Astrocyte (in vitro differentiated cells and primary cell): ENCODE data around the gene AIFM3. TPM values are rescaled to one million over a fixed set of nuclear protein-coding genes. Genes with fewer than 3 reads are reported as not detected.

Source experiments
- DNase-seq: peaks from one replicate; pipeline ENCODE4 v3.0.0-alpha.2; 2010; ENCODE audit warnings: low read depth
- FAIRE-seq: peaks from 2 replicates; lab custom pipeline; 2011; peaks lifted over from hg19 to GRCh38; lab: Jason Lieb, UNC
- H2AFZ ChIP-seq: 2 replicates; pipeline ENCODE4 v1.6.0; 2012; ENCODE audit warnings: low read depth, low read length, inconsistent platforms
- H3K27ac ChIP-seq: 2 replicates; pipeline ENCODE4 v1.5.1; 2011; ENCODE audit warnings: low read depth, low read length, inconsistent platforms
- H3K27me3 ChIP-seq: 2 replicates; pipeline ENCODE4 v1.6.0; 2011; ENCODE audit warnings: low read length, inconsistent platforms; ENCODE audit not compliant: insufficient read depth
- H3K36me3 ChIP-seq: 2 replicates; pipeline ENCODE4 v1.5.1; 2011; ENCODE audit warnings: low read length, inconsistent platforms; ENCODE audit not compliant: insufficient read depth
- H3K4me1 ChIP-seq: 2 replicates; pipeline ENCODE4 v1.5.1; 2011; ENCODE audit warnings: low read length, inconsistent platforms; ENCODE audit not compliant: insufficient read depth
- H3K4me2 ChIP-seq: 2 replicates; pipeline ENCODE4 v1.6.0; 2012; ENCODE audit warnings: low read length, inconsistent platforms
- H3K4me3 ChIP-seq: 2 replicates; pipeline ENCODE4 v1.5.1; 2011; ENCODE audit warnings: low read depth, mild to moderate bottlenecking, low read length, inconsistent platforms; ENCODE audit not compliant: insufficient read depth
- H3K79me2 ChIP-seq: 2 replicates; pipeline ENCODE4 v1.6.0; 2012; ENCODE audit warnings: mild to moderate bottlenecking, low read length, inconsistent platforms; ENCODE audit not compliant: insufficient read depth
- H3K9ac ChIP-seq: 2 replicates; pipeline ENCODE4 v1.6.0; 2012; ENCODE audit warnings: mild to moderate bottlenecking, low read length, inconsistent platforms
- H3K9me3 ChIP-seq: 2 replicates; pipeline ENCODE4 v1.5.1; 2012; ENCODE audit warnings: low read depth, mild to moderate bottlenecking, low read length, inconsistent platforms; ENCODE audit not compliant: insufficient read depth
- H4K20me1 ChIP-seq: 2 replicates; pipeline ENCODE4 v1.6.0; 2012; ENCODE audit warnings: low read length, inconsistent platforms; ENCODE audit not compliant: insufficient read depth
- H3K27ac Mint-ChIP-seq: one replicate; pipeline ENCODE4 v1.8.0; 2021; ENCODE audit warnings: mild to moderate bottlenecking, mixed read lengths; ENCODE audit not compliant: unreplicated experiment
- H3K27me3 Mint-ChIP-seq: one replicate; pipeline ENCODE4 v1.8.0; 2021; ENCODE audit warnings: low read depth, mixed read lengths; ENCODE audit not compliant: unreplicated experiment
- H3K36me3 Mint-ChIP-seq: one replicate; pipeline ENCODE4 v1.8.0; 2021; ENCODE audit warnings: low read depth, mixed read lengths; ENCODE audit not compliant: unreplicated experiment
- H3K4me1 Mint-ChIP-seq: one replicate; pipeline ENCODE4 v1.8.0; 2021; ENCODE audit warnings: low read depth, mixed read lengths; ENCODE audit not compliant: unreplicated experiment
- H3K4me3 Mint-ChIP-seq: one replicate; pipeline ENCODE4 v1.8.0; 2021; ENCODE audit warnings: mild to moderate bottlenecking, moderate library complexity, mixed read lengths; ENCODE audit not compliant: unreplicated experiment
- H3K9me3 Mint-ChIP-seq: one replicate; pipeline ENCODE4 v1.8.0; 2021; ENCODE audit warnings: mild to moderate bottlenecking, mixed read lengths; ENCODE audit not compliant: unreplicated experiment
- EZH2 ChIP-seq: IDR thresholded peaks from 2 replicates; pipeline ENCODE4 v1.6.1; 2012; ENCODE audit warnings: mild to moderate bottlenecking, low read length, inconsistent platforms; ENCODE audit not compliant: insufficient read depth
- total RNA-seq: library from RNA; stranded (reverse); gene quantifications from 2 replicates; pipeline ENCODE4 v1.2.1, GENCODE V29; 2021
- TF ChIP-seq, protein P1 (sequence below): IDR thresholded peaks from 2 replicates; pipeline ENCODE4 v1.5.1; 2011; ENCODE audit warnings: low read depth, mild to moderate bottlenecking, inconsistent platforms, low read length, moderate library complexity; ENCODE audit not compliant: insufficient read depth

AIFM3 gene
- total RNA-seq, 1 donor from 2014 or later = 0.48 TPM

GRCh38 chr22:20996598-20997535 lies 29.8 kb downstream of the AIFM3 start:
- Mint-ChIP-seq H3K36me3 (peaks cover 3% of the 10 kb centered on the region), H3K27me3 (no peaks in the 10 kb centered on the region), H3K27ac (peak overlapping the region; percentile 18), H3K4me1 (no peaks in the 10 kb centered on the region), H3K9me3 (no peaks in the 10 kb centered on the region), H3K4me3 (no peak overlapping the region)
- Histone ChIP-seq H2AFZ (no peak overlapping the region), H3K4me3 (no peak overlapping the region), H3K27ac (no peak overlapping the region), H3K36me3 (no peaks in the 10 kb centered on the region), H3K4me1 (peaks cover 16% of the 10 kb centered on the region), H3K79me2 (peaks cover 24% of the 10 kb centered on the region), H3K4me2 (no peak overlapping the region), H3K9ac (no peak overlapping the region), H4K20me1 (peaks cover 35% of the 10 kb centered on the region), H3K27me3 (no peaks in the 10 kb centered on the region), H3K9me3 (no peaks in the 10 kb centered on the region)
- no peak for DNase-seq
- FAIRE-seq = no peak
- TF ChIP-seq, protein P1, sequence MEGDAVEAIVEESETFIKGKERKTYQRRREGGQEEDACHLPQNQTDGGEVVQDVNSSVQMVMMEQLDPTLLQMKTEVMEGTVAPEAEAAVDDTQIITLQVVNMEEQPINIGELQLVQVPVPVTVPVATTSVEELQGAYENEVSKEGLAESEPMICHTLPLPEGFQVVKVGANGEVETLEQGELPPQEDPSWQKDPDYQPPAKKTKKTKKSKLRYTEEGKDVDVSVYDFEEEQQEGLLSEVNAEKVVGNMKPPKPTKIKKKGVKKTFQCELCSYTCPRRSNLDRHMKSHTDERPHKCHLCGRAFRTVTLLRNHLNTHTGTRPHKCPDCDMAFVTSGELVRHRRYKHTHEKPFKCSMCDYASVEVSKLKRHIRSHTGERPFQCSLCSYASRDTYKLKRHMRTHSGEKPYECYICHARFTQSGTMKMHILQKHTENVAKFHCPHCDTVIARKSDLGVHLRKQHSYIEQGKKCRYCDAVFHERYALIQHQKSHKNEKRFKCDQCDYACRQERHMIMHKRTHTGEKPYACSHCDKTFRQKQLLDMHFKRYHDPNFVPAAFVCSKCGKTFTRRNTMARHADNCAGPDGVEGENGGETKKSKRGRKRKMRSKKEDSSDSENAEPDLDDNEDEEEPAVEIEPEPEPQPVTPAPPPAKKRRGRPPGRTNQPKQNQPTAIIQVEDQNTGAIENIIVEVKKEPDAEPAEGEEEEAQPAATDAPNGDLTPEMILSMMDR = no peak
- TF ChIP-seq EZH2 = no peak

- no peak for TF ChIP-seq EZH2
- TF ChIP-seq, protein P1 = no peak
- Histone ChIP-seq H3K9ac (no peak overlapping the region), H3K27me3 (no peaks in the 10 kb centered on the region), H3K4me1 (peaks cover 17% of the 10 kb centered on the region), H3K36me3 (no peaks in the 10 kb centered on the region), H3K4me2 (no peak overlapping the region), H3K4me3 (no peak overlapping the region), H2AFZ (no peak overlapping the region), H3K9me3 (no peaks in the 10 kb centered on the region), H3K27ac (no peak overlapping the region), H4K20me1 (peaks cover 27% of the 10 kb centered on the region), H3K79me2 (peaks cover 27% of the 10 kb centered on the region)
- no peaks in the 10 kb centered on the region for H3K9me3 Mint-ChIP-seq
- no peaks in the 10 kb centered on the region for H3K4me1 Mint-ChIP-seq
- H3K27me3 Mint-ChIP-seq = no peaks in the 10 kb centered on the region
- no peak overlapping the region for H3K27ac Mint-ChIP-seq
- no peak overlapping the region for H3K4me3 Mint-ChIP-seq
- FAIRE-seq (no peak), DNase-seq (no peak)
- peaks cover 3% of the 10 kb centered on the region for H3K36me3 Mint-ChIP-seq
Observed at GRCh38 chr22:20997536-20998257, 30.6 kb downstream of the AIFM3 start.
